22Rv1 (cell line): ENCODE data around the gene NDFIP2.

Experiments
- H3K27ac ChIP-seq: fragments of 450-650 bp; 2 replicates; pipeline ENCODE4 v1.5.1; 2017
- ZFX ChIP-seq: fragments of 450-650 bp; IDR thresholded peaks from 2 replicates; pipeline ENCODE4 v1.6.1; 2017; ENCODE audit warnings: antibody characterized with exemption, borderline replicate concordance
- TF ChIP-seq, protein P1 (sequence below): fragments of 450-650 bp; IDR thresholded peaks from 2 replicates; pipeline ENCODE4 v1.5.1; 2017; ENCODE audit warnings: mild to moderate bottlenecking

Gene NDFIP2

DNA sequence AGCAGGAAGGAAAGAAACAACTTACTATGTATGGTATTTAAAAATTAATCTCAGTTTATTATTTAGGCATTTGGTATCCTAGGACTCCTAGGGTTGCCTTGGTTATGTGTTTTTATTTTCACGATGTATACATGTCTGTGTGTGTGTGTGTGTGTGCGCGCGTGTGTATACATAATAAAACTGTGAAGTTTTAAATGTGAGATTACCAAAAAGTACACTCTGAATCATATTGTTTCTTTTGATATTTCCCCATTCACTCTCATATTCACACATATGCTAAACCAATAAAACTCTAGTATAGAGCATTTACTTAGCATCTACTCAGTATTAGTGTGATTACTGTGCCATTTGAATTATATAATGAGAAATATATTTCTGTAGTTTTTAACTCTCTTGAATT lies 30.8 kb upstream of the NDFIP2 start:
- H3K27ac ChIP-seq, result no peak overlapping the region
- TF ChIP-seq, protein P1, sequence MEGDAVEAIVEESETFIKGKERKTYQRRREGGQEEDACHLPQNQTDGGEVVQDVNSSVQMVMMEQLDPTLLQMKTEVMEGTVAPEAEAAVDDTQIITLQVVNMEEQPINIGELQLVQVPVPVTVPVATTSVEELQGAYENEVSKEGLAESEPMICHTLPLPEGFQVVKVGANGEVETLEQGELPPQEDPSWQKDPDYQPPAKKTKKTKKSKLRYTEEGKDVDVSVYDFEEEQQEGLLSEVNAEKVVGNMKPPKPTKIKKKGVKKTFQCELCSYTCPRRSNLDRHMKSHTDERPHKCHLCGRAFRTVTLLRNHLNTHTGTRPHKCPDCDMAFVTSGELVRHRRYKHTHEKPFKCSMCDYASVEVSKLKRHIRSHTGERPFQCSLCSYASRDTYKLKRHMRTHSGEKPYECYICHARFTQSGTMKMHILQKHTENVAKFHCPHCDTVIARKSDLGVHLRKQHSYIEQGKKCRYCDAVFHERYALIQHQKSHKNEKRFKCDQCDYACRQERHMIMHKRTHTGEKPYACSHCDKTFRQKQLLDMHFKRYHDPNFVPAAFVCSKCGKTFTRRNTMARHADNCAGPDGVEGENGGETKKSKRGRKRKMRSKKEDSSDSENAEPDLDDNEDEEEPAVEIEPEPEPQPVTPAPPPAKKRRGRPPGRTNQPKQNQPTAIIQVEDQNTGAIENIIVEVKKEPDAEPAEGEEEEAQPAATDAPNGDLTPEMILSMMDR, result no peak

DNA sequence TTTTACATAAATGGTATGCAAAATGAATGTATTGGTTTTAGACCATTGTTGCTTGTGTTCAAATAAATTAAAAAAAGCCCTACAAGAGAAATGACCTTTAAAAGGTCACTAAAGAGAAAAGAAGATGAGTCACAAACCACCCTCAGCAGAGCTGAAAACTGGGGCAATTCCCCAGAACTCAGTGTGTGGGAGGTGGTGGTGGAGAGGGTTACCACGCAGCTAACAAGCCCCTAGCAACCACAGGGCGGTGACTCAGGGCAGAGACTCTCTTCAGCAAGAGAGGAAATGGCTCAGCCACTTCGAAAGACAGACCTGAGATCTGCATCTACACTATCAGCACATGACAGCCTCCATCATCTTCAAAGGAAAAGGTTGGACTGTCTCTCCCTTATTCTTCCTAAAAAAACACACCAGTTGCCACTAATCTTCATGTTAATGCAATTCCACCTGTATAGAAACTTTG lies 29.4 kb upstream of the NDFIP2 start:
- TF ChIP-seq, protein P1, result no peak
- no peak for TF ChIP-seq ZFX
- H3K27ac ChIP-seq, result no peak overlapping the region

DNA sequence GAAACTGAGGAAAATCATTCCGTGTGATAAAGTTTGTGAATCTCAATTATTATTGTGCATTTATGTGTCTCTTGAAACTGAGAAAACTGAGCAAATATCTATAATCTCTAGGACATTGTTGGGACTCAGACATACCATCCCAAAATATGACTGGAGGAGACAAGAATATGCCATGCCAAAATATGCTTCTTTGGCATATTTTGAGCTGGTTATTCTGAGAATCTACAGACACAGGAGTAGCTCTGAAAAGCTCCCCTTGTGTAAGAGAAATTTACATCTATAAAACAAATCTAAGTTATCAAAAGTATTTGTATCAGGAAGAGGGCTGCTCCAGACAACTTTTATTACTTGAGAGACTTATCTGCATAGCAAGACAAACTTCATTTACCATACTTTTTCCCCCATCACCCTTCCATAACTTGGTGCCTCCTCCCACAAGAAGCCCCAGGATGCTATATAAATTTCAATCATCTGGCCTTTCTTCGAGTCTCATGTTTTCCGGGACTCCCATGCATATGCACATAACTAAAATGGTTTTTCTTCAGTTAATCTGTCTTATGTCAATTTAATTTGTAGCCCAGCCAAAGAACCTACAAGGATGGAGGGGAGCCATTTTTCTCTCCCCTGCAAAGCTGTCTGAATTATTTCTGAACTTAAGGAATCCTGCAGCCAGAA lies 28.6 kb upstream of the NDFIP2 start:
- no peak overlapping the region for H3K27ac ChIP-seq
- no peak for TF ChIP-seq ZFX
- TF ChIP-seq, protein P1, result no peak

DNA sequence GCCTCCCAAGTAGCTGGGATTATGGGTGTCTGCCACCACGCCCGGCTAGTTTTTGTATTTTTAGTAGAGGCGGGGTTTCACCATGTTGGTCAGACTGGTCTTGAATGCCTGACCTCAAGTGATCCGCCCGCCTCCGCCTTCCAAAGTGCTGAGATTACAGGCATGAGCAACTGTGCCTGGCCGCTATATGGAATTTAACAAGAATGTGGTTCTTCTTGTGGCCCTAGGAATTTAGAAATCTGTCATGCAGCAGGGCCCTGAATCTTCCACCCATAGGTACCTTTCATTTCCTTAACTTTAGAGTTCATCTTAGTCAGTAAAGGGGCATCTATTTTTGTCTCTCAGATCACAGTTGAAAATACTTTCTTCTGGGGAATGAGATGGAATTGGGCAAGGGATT lies 25.6 kb upstream of the NDFIP2 start:
- no peak for TF ChIP-seq ZFX
- TF ChIP-seq, protein P1, result no peak
- H3K27ac ChIP-seq, result no peak overlapping the region

DNA sequence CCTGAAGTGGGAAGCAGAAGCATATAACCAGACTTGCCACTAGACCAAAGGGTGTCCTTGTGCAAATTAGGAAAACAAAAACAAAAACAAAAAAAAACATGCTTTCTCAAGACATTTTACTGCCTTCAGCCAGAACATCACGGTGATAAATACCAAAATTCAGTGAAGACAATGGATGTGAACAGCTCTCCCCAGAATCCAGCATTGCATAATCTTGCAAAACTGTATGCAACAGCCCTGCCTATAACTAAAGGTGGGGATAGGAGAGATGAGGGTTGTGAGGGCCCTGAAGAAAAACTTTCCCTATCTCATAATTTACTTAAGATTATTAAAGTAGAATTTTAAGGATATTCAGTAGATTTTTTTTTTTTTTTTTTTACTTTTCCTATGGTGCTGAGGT lies 24.9 kb upstream of the NDFIP2 start:
- TF ChIP-seq ZFX, result no peak
- no peak overlapping the region for H3K27ac ChIP-seq

DNA sequence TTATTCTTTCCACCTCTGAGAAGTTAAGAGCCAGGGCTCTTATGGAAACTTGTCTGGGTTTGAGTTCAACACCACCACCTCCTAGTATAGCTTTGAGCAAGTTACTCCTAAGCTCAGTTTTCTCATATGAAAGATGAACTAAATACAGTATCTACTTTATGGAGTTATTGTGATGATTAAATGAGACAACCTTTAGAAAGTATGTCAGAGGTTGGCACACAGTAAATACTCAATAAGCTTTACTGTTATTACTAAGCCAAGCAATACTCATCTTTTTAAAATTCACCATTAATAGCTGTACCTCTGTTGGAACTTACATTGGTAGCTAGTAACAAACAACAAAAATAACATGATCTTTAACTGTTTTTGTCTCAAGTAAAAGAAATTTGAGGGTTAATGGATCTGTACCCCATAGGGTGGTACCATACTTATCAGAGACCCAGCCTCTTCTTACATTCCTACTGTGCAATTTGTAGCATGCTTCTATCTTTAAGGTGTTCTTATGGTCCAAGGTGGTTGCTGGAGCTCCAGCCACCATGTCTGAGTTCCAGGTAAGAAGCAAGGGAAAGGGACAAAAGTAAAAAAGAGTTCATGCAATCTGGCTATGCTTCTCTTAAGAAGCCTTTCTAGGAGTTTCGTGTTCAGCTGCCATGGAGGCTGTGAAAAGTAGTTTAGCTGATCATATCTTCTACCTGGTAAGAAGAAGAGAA lies 24.1 kb upstream of the NDFIP2 start:
- no peak overlapping the region for H3K27ac ChIP-seq
- TF ChIP-seq ZFX, result no peak
- TF ChIP-seq, protein P1, result no peak

DNA sequence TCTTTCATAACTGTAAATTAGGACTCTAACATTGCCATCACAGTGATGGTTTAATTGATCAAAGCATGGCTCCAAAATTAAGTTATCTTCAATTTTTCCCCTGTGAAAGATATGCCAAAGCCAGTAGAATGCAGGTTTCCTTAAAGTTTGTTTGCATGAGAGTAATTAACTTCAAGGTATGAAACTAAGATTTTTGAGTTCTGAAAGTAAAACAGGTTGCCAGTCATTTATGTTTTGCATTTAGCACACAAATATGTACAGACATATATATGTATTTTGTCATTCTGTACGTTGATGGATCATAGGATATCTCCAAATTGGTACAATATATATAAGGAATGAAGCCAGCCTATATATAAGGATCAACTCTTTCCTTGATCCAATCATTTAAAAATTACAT lies 23.6 kb upstream of the NDFIP2 start:
- no peak for TF ChIP-seq ZFX
- TF ChIP-seq, protein P1, result no peak
- no peak overlapping the region for H3K27ac ChIP-seq
